Measurements from ENCODE around the gene FJX1.

The FJX1 gene

GRCh38 chr11:35605706-35606105 lies 12.6 kb upstream of the FJX1 start:
- no peaks in the 10 kb centered on the region for H3K79me2 ChIP-seq (ENCODE audit: low read length)
- H3K4me3 ChIP-seq (ENCODE audit: low read length): no peak overlapping the region
- H3K36me3 ChIP-seq (replicated peaks; ENCODE audit: low read depth, low read length): no peaks in the 10 kb centered on the region
- no peak overlapping the region for H3K4me2 ChIP-seq (ENCODE audit: low read length)
- H3K27me3 ChIP-seq (ENCODE audit: low read depth, low read length): peaks cover 79% of the 10 kb centered on the region
- H4K20me1 ChIP-seq (ENCODE audit: insufficient read depth, low read length): no peaks in the 10 kb centered on the region
- H3K4me1 ChIP-seq (ENCODE audit: low read length): no peaks in the 10 kb centered on the region
- H3K9me3 ChIP-seq (ENCODE audit: insufficient read depth, low read length): no peaks in the 10 kb centered on the region
- TF ChIP-seq, protein P1, sequence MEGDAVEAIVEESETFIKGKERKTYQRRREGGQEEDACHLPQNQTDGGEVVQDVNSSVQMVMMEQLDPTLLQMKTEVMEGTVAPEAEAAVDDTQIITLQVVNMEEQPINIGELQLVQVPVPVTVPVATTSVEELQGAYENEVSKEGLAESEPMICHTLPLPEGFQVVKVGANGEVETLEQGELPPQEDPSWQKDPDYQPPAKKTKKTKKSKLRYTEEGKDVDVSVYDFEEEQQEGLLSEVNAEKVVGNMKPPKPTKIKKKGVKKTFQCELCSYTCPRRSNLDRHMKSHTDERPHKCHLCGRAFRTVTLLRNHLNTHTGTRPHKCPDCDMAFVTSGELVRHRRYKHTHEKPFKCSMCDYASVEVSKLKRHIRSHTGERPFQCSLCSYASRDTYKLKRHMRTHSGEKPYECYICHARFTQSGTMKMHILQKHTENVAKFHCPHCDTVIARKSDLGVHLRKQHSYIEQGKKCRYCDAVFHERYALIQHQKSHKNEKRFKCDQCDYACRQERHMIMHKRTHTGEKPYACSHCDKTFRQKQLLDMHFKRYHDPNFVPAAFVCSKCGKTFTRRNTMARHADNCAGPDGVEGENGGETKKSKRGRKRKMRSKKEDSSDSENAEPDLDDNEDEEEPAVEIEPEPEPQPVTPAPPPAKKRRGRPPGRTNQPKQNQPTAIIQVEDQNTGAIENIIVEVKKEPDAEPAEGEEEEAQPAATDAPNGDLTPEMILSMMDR (IDR thresholded peaks at IDR 0.05; ENCODE audit: low read depth, low read length): no peak
- no peak for TF ChIP-seq EZH2phosphoT487 (IDR thresholded peaks at IDR 0.05; ENCODE audit: low read depth)
- no peak overlapping the region for H3K27ac ChIP-seq (ENCODE audit: low read length)
- H2AFZ ChIP-seq (ENCODE audit: low read depth, low read length): no peak overlapping the region
- H3K9ac ChIP-seq (ENCODE audit: low read length): no peak overlapping the region

GRCh38 chr11:35606206-35606605 lies 12.1 kb upstream of the FJX1 start:
- Histone ChIP-seq H3K9me3 (ENCODE audit: insufficient read depth, low read length) (no peaks in the 10 kb centered on the region), H3K27me3 (ENCODE audit: low read depth, low read length) (peaks cover 81% of the 10 kb centered on the region), H3K4me3 (ENCODE audit: low read length) (no peak overlapping the region), H3K27ac (ENCODE audit: low read length) (no peak overlapping the region), H3K36me3 (replicated peaks; ENCODE audit: low read depth, low read length) (no peaks in the 10 kb centered on the region), H3K9ac (ENCODE audit: low read length) (no peak overlapping the region), H3K4me1 (ENCODE audit: low read length) (no peaks in the 10 kb centered on the region), H3K4me2 (ENCODE audit: low read length) (no peak overlapping the region), H2AFZ (ENCODE audit: low read depth, low read length) (no peak overlapping the region), H3K79me2 (ENCODE audit: low read length) (no peaks in the 10 kb centered on the region), H4K20me1 (ENCODE audit: insufficient read depth, low read length) (no peaks in the 10 kb centered on the region)
- no peak for TF ChIP-seq EZH2phosphoT487 (IDR thresholded peaks at IDR 0.05; ENCODE audit: low read depth)
- TF ChIP-seq, protein P1 (IDR thresholded peaks at IDR 0.05; ENCODE audit: low read depth, low read length): no peak

- H2AFZ ChIP-seq (ENCODE audit: low read depth, low read length): no peak overlapping the region
- H3K27me3 ChIP-seq (ENCODE audit: low read depth, low read length): peaks cover 80% of the 10 kb centered on the region
- TF ChIP-seq EZH2phosphoT487 (IDR thresholded peaks at IDR 0.05; ENCODE audit: low read depth): no peak
- TF ChIP-seq, protein P1 (IDR thresholded peaks at IDR 0.05; ENCODE audit: low read depth, low read length): no peak
- no peaks in the 10 kb centered on the region for H3K9me3 ChIP-seq (ENCODE audit: insufficient read depth, low read length)
- no peak overlapping the region for H3K9ac ChIP-seq (ENCODE audit: low read length)
- H3K4me1 ChIP-seq (ENCODE audit: low read length): no peaks in the 10 kb centered on the region
- H3K27ac ChIP-seq (ENCODE audit: low read length): no peak overlapping the region
- H3K4me3 ChIP-seq (ENCODE audit: low read length): no peak overlapping the region
- H3K4me2 ChIP-seq (ENCODE audit: low read length): no peak overlapping the region
- no peaks in the 10 kb centered on the region for H4K20me1 ChIP-seq (ENCODE audit: insufficient read depth, low read length)
- no peaks in the 10 kb centered on the region for H3K36me3 ChIP-seq (replicated peaks; ENCODE audit: low read depth, low read length)
- no peaks in the 10 kb centered on the region for H3K79me2 ChIP-seq (ENCODE audit: low read length)
Observed at GRCh38 chr11:35608502-35608901, 9.8 kb upstream of the FJX1 start.

GRCh38 chr11:35609656-35610055 lies 8.6 kb upstream of the FJX1 start:
- no peak overlapping the region for H3K9ac ChIP-seq (ENCODE audit: low read length)
- H2AFZ ChIP-seq (ENCODE audit: low read depth, low read length): no peak overlapping the region
- no peak for TF ChIP-seq EZH2phosphoT487 (IDR thresholded peaks at IDR 0.05; ENCODE audit: low read depth)
- TF ChIP-seq, protein P1 (IDR thresholded peaks at IDR 0.05; ENCODE audit: low read depth, low read length): no peak
- H3K36me3 ChIP-seq (replicated peaks; ENCODE audit: low read depth, low read length): no peaks in the 10 kb centered on the region
- peaks cover 78% of the 10 kb centered on the region for H3K27me3 ChIP-seq (ENCODE audit: low read depth, low read length)
- no peaks in the 10 kb centered on the region for H4K20me1 ChIP-seq (ENCODE audit: insufficient read depth, low read length)
- H3K4me1 ChIP-seq (ENCODE audit: low read length): peaks cover 2% of the 10 kb centered on the region
- H3K9me3 ChIP-seq (ENCODE audit: insufficient read depth, low read length): no peaks in the 10 kb centered on the region
- no peak overlapping the region for H3K27ac ChIP-seq (ENCODE audit: low read length)
- no peak overlapping the region for H3K4me3 ChIP-seq (ENCODE audit: low read length)
- H3K4me2 ChIP-seq (ENCODE audit: low read length): no peak overlapping the region
- H3K79me2 ChIP-seq (ENCODE audit: low read length): no peaks in the 10 kb centered on the region
